ENCODE results near the gene TMEM242. TPM values are rescaled to one million over a fixed set of nuclear protein-coding genes. Genes with fewer than 3 reads are reported as not detected.

The TMEM242 gene
- total and polyA plus RNA-seq, 10 of the 15 experiments (the other 5 are each of a cell fraction or from before 2014, with no cell fraction given) = 2.8 to 9.8 (median 5.5) TPM

GRCh38 chr6:157333537-157333936 is 10.2 kb upstream of the TMEM242 start (continued):
- no peak for TF ChIP-seq NR2F1 (conservative IDR thresholded peaks at IDR 0.05)

GRCh38 chr6:157332813-157333212 is 9.5 kb upstream of the TMEM242 start:
- RAD21 ChIA-PET (ENCODE audit: unreplicated experiment) = interaction anchor here (1.0 to 1.2 kb wide), 2 partner anchors 9 to 18 kb away, joined by 3 to 5 read pairs; partner anchors contain the start of gene TMEM242
- ATAC-seq (no peak; the same call in 1 of the 3 replicates), DNase-seq (ENCODE audit: low read depth, low spot score) (no peak), FAIRE-seq (no peak)
- Histone ChIP-seq H3K36me3 (ENCODE audit: control insufficient read depth in 2 of 2, insufficient read depth in 2 of 2, low read length in 1 of 2) (no peaks in the 10 kb centered on the region), H3K79me2 (ENCODE audit: control insufficient read depth, insufficient read depth, low read length) (no peaks in the 10 kb centered on the region), H3K27ac (ENCODE audit: control insufficient read depth, insufficient read depth) (no peak overlapping the region), H2AFZ (ENCODE audit: control insufficient read depth, low read depth, low read length) (no peak overlapping the region), H3K4me3 (no peak overlapping the region), H4K20me1 (ENCODE audit: control insufficient read depth, insufficient read depth) (no peaks in the 10 kb centered on the region), H3K9ac (ENCODE audit: control insufficient read depth, insufficient read depth, low read length) (no peak overlapping the region), H3K9me3 (replicated peaks; ENCODE audit: control insufficient read depth, insufficient read depth, low read length) (no peaks in the 10 kb centered on the region), H3K27me3 (replicated peaks in 1 of 2; ENCODE audit: control insufficient read depth in 2 of 2, insufficient read depth in 2 of 2, low read length in 1 of 2) (peaks cover 2 to 8% of the 10 kb centered on the region in 2 experiments; a peak in 3 of 4 replicates), H3K4me1 (ENCODE audit: control insufficient read depth, insufficient read depth, low read length) (no peaks in the 10 kb centered on the region), H3K4me2 (ENCODE audit: control insufficient read depth, insufficient read depth) (no peak overlapping the region)
- 20% methylated on average over 7 of the region's 7 CpGs for WGBS (ENCODE audit: insufficient coverage, insufficient replicate concordance, low lambda C conversion rate, missing lambda C conversion rate)
- intact Hi-C loops (cut with micrococcal nuclease; ENCODE audit: unreplicated experiment) (no loop called here), in situ Hi-C loops (cut with MboI) (no loop called here)
- BruUV-seq (replicated peaks) = no TSS peak
- TF ChIP-seq RFX5 (IDR thresholded peaks at IDR 0.05; ENCODE audit: low read depth, low read length) (no peak), JUND (IDR thresholded peaks at IDR 0.05; ENCODE audit: low read depth, low read length) (no peak), E2F8 (IDR thresholded peaks at IDR 0.05; ENCODE audit: low read depth, partially characterized antibody) (no peak), ZNF207 (IDR thresholded peaks at IDR 0.05; ENCODE audit: borderline replicate concordance) (no peak), CHD4 (IDR thresholded peaks at IDR 0.05) (no peak), ZBED1 (IDR thresholded peaks at IDR 0.05; ENCODE audit: borderline replicate concordance) (no peak), NRF1 (conservative IDR thresholded peaks at IDR 0.05; ENCODE audit: low read depth, low read length) (no peak), USF2 (IDR thresholded peaks at IDR 0.05; ENCODE audit: borderline replicate concordance, low read depth, low read length) (no peak), NFIC (IDR thresholded peaks at IDR 0.05; ENCODE audit: low read depth, low read length) (no peak), SREBF1 (IDR thresholded peaks at IDR 0.05; ENCODE audit: low read length) (no peak), PML (IDR thresholded peaks at IDR 0.05; ENCODE audit: low read length) (no peak)
- POLR2A ChIA-PET = interaction anchor here (1.4 kb wide), 1 partner anchor 11 kb away, joined by 4 read pairs; no protein-coding TSS in a partner anchor
- SMC1A ChIA-PET (ENCODE audit: uncharacterized antibody, unreplicated experiment) = interaction anchor here (0.6 to 9.3 kb wide), 6 partner anchors 8 to 336 kb away, joined by 3 to 63 read pairs (median 10); partner anchors contain the start of gene TMEM242
- CTCF ChIA-PET = interaction anchor here (0.6 to 11.2 kb wide), 10 partner anchors 7 to 1866 kb away, joined by 3 to 104 read pairs (median 4); partner anchors contain the start of gene TMEM242
